Erythroblast (primary cell): Measurements from ENCODE around the gene PLAC9.

ENCODE experiments used
- GATA1 ChIP-seq: IDR thresholded peaks from 2 replicates; pipeline ENCODE4 v1.6.1; 2011; ENCODE audit warnings: low read depth, mild to moderate bottlenecking, control low read depth, low read length, moderate library complexity
- POLR2A ChIP-seq: IDR thresholded peaks from 2 replicates; pipeline ENCODE4 v1.6.1; 2011; ENCODE audit warnings: mild to moderate bottlenecking, low read length

DNA sequence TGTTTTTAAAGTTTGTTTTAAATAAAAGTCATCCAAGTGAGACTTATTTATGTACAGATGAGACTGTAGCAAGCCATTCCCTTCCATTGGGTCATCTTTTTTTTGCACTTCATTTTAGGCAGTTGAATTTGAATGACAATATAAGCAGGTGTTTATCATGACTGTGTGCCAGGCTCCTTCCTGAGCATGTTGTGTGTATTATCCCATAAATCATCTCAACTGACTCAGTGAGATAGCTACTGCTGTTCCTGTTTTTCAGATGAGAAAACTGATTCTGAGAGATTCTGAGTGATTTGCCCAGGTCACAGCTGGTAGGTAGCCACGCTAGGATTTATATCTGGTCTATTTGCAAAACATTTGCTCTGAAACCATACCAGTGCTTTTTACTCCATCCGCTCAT lies 42.4 kb upstream of the PLAC9 start:
- no peak for TF ChIP-seq POLR2A
- TF ChIP-seq GATA1 = no peak
